Measurements from ENCODE around the gene ITFG1. TPM values are rescaled to one million over a fixed set of nuclear protein-coding genes. Genes with fewer than 3 reads are reported as not detected.

Gene ITFG1
- polyA plus RNA-seq, 2 donors: 9.0 to 16.8 TPM

GRCh38 chr16:47392081-47392480, 68.8 kb downstream of the ITFG1 start:
- Histone ChIP-seq H3K27me3 (ENCODE audit: control insufficient read depth in 1 of 2, insufficient read depth in 2 of 2, low read length in 2 of 2) (no peaks in the 10 kb centered on the region), H3K4me1 (ENCODE audit: control insufficient read depth in 2 of 2, insufficient read depth in 2 of 2, low read length in 1 of 2) (no peaks in the 10 kb centered on the region), H3K27ac (ENCODE audit: low read depth in 2 of 2, low read length in 1 of 2) (no peak overlapping the region), H3K4me3 (ENCODE audit: low read depth in 1 of 2, low read length in 2 of 2) (no peak overlapping the region), H3K36me3 (ENCODE audit: control insufficient read depth in 2 of 2, insufficient read depth in 2 of 2, low read length in 1 of 2) (peaks cover 2 to 9% of the 10 kb centered on the region in 2 donors), H3K9me3 (ENCODE audit: control insufficient read depth in 2 of 2, insufficient read depth in 1 of 2, low read depth in 1 of 2, low read length in 1 of 2) (no peaks in the 10 kb centered on the region)
- WGBS, 2 donors: 64 to 76% methylated on average over 8 of the region's 8 CpGs

GRCh38 chr16:47388705-47389104, 72.2 kb downstream of the ITFG1 start:
- Histone ChIP-seq H3K27me3 (ENCODE audit: control insufficient read depth in 1 of 2, insufficient read depth in 2 of 2, low read length in 2 of 2) (no peaks in the 10 kb centered on the region), H3K36me3 (ENCODE audit: control insufficient read depth in 2 of 2, insufficient read depth in 2 of 2, low read length in 1 of 2) (peaks cover 0 to 3% of the 10 kb centered on the region in 2 donors), H3K9me3 (ENCODE audit: control insufficient read depth in 2 of 2, insufficient read depth in 1 of 2, low read depth in 1 of 2, low read length in 1 of 2) (no peaks in the 10 kb centered on the region), H3K4me3 (ENCODE audit: low read depth in 1 of 2, low read length in 2 of 2) (no peak overlapping the region), H3K27ac (ENCODE audit: low read depth in 2 of 2, low read length in 1 of 2) (no peak overlapping the region), H3K4me1 (ENCODE audit: control insufficient read depth in 2 of 2, insufficient read depth in 2 of 2, low read length in 1 of 2) (no peaks in the 10 kb centered on the region)
- WGBS, 2 donors: 94% methylated on average over 4 of the region's 4 CpGs

GRCh38 chr16:47387026-47387734, 73.7 kb downstream of the ITFG1 start:
- peaks cover 0 to 3% of the 10 kb centered on the region in 2 donors for H3K36me3 ChIP-seq (ENCODE audit: control insufficient read depth in 2 of 2, insufficient read depth in 2 of 2, low read length in 1 of 2)
- no peaks in the 10 kb centered on the region for H3K27me3 ChIP-seq (ENCODE audit: control insufficient read depth in 1 of 2, insufficient read depth in 2 of 2, low read length in 2 of 2)
- 91 to 94% methylated on average over 3 of the region's 3 CpGs for WGBS, 2 donors
- no peak overlapping the region for H3K27ac ChIP-seq (ENCODE audit: low read depth in 2 of 2, low read length in 1 of 2)
- H3K4me3 ChIP-seq (ENCODE audit: low read depth in 1 of 2, low read length in 2 of 2): no peak overlapping the region
- H3K9me3 ChIP-seq (ENCODE audit: control insufficient read depth in 2 of 2, insufficient read depth in 1 of 2, low read depth in 1 of 2, low read length in 1 of 2): no peaks in the 10 kb centered on the region
- H3K4me1 ChIP-seq (ENCODE audit: control insufficient read depth in 2 of 2, insufficient read depth in 2 of 2, low read length in 1 of 2): no peaks in the 10 kb centered on the region

GRCh38 chr16:47386201-47386718, 74.6 kb downstream of the ITFG1 start:
- Histone ChIP-seq H3K27me3 (ENCODE audit: control insufficient read depth in 1 of 2, insufficient read depth in 2 of 2, low read length in 2 of 2) (no peaks in the 10 kb centered on the region), H3K4me1 (ENCODE audit: control insufficient read depth in 2 of 2, insufficient read depth in 2 of 2, low read length in 1 of 2) (no peaks in the 10 kb centered on the region), H3K27ac (ENCODE audit: low read depth in 2 of 2, low read length in 1 of 2) (no peak overlapping the region), H3K4me3 (ENCODE audit: low read depth in 1 of 2, low read length in 2 of 2) (no peak overlapping the region), H3K9me3 (ENCODE audit: control insufficient read depth in 2 of 2, insufficient read depth in 1 of 2, low read depth in 1 of 2, low read length in 1 of 2) (no peaks in the 10 kb centered on the region), H3K36me3 (ENCODE audit: control insufficient read depth in 2 of 2, insufficient read depth in 2 of 2, low read length in 1 of 2) (peaks cover 0 to 3% of the 10 kb centered on the region in 2 donors)
- 95 to 97% methylated on average over 5 of the region's 5 CpGs for WGBS, 2 donors

GRCh38 chr16:47382362-47382761, 78.5 kb downstream of the ITFG1 start:
- no peak overlapping the region for H3K4me3 ChIP-seq (ENCODE audit: low read depth in 1 of 2, low read length in 2 of 2)
- no peaks in the 10 kb centered on the region for H3K27me3 ChIP-seq (ENCODE audit: control insufficient read depth in 1 of 2, insufficient read depth in 2 of 2, low read length in 2 of 2)
- H3K27ac ChIP-seq (ENCODE audit: low read depth in 2 of 2, low read length in 1 of 2): no peak overlapping the region
- H3K36me3 ChIP-seq (ENCODE audit: control insufficient read depth in 2 of 2, insufficient read depth in 2 of 2, low read length in 1 of 2): no peaks in the 10 kb centered on the region
- H3K4me1 ChIP-seq (ENCODE audit: control insufficient read depth in 2 of 2, insufficient read depth in 2 of 2, low read length in 1 of 2): no peaks in the 10 kb centered on the region
- WGBS, 2 donors: 94% methylated on average over 5 of the region's 5 CpGs
- no peaks in the 10 kb centered on the region for H3K9me3 ChIP-seq (ENCODE audit: control insufficient read depth in 2 of 2, insufficient read depth in 1 of 2, low read depth in 1 of 2, low read length in 1 of 2)

GRCh38 chr16:47377154-47377553, 83.7 kb downstream of the ITFG1 start:
- Histone ChIP-seq H3K9me3 (ENCODE audit: control insufficient read depth in 2 of 2, insufficient read depth in 1 of 2, low read depth in 1 of 2, low read length in 1 of 2) (no peaks in the 10 kb centered on the region), H3K27ac (ENCODE audit: low read depth in 2 of 2, low read length in 1 of 2) (no peak overlapping the region), H3K27me3 (ENCODE audit: control insufficient read depth in 1 of 2, insufficient read depth in 2 of 2, low read length in 2 of 2) (no peaks in the 10 kb centered on the region), H3K36me3 (ENCODE audit: control insufficient read depth in 2 of 2, insufficient read depth in 2 of 2, low read length in 1 of 2) (no peaks in the 10 kb centered on the region), H3K4me1 (ENCODE audit: control insufficient read depth in 2 of 2, insufficient read depth in 2 of 2, low read length in 1 of 2) (no peaks in the 10 kb centered on the region), H3K4me3 (ENCODE audit: low read depth in 1 of 2, low read length in 2 of 2) (no peak overlapping the region)
- WGBS, 2 donors: 73 to 74% methylated on average over 3 of the region's 3 CpGs

GRCh38 chr16:47375423-47375822, 85.4 kb downstream of the ITFG1 start:
- 90 to 92% methylated on average over 1 of the region's 1 CpG for WGBS, 2 donors

GRCh38 chr16:47374629-47375028, 86.2 kb downstream of the ITFG1 start:
- WGBS, 2 donors: 92 to 96% methylated on average over 3 of the region's 3 CpGs

More at GRCh38 chr16:47375423-47375822, 85.4 kb downstream of the ITFG1 start:
- Histone ChIP-seq H3K27me3 (ENCODE audit: control insufficient read depth in 1 of 2, insufficient read depth in 2 of 2, low read length in 2 of 2) (no peaks in the 10 kb centered on the region), H3K36me3 (ENCODE audit: control insufficient read depth in 2 of 2, insufficient read depth in 2 of 2, low read length in 1 of 2) (no peaks in the 10 kb centered on the region), H3K4me1 (ENCODE audit: control insufficient read depth in 2 of 2, insufficient read depth in 2 of 2, low read length in 1 of 2) (no peaks in the 10 kb centered on the region), H3K4me3 (ENCODE audit: low read depth in 1 of 2, low read length in 2 of 2) (no peak overlapping the region), H3K9me3 (ENCODE audit: control insufficient read depth in 2 of 2, insufficient read depth in 1 of 2, low read depth in 1 of 2, low read length in 1 of 2) (peaks cover 0 to 2% of the 10 kb centered on the region in 2 donors), H3K27ac (ENCODE audit: low read depth in 2 of 2, low read length in 1 of 2) (no peak overlapping the region)

DNA sequence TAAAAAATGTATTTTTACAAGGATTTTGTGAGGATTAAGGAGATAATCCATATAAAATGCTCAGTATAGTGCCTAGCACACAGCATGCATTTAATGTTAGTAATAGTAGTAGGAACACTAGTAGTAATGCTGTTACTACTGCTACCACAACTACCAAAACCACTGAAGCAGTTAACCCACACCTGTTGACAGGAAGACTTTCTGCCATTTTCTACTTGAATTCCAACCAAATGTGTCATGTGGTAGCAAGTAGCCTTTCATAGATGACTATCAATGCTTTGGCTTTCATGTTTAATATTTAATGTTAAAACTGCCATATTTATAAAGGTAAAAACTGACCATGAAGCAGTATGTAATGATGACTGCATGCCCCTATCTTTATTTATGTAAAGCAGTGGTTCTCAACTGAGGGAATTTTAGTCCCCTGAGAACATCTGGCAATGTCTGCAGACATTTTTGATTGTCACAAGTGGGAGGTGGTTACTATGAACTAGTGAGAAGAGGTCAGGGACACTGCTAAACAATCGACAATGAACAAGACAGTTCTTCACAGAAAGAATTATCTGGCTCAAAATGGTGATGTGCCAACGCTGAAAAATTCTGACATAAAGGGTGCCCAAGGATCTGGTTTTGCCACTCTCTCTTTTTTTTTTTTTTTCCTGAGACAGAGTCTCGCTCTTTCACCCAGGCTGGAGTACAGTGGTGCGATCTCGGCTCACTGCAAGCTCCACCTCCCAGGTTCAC, 89.4 kb downstream of the ITFG1 start:
- 97 to 99% methylated on average over 5 of the region's 5 CpGs for WGBS, 2 donors
- H3K36me3 ChIP-seq (ENCODE audit: control insufficient read depth in 2 of 2, insufficient read depth in 2 of 2, low read length in 1 of 2): no peaks in the 10 kb centered on the region
- no peak overlapping the region for H3K4me3 ChIP-seq (ENCODE audit: low read depth in 1 of 2, low read length in 2 of 2)
- no peak overlapping the region for H3K27ac ChIP-seq (ENCODE audit: low read depth in 2 of 2, low read length in 1 of 2)
- H3K4me1 ChIP-seq (ENCODE audit: control insufficient read depth in 2 of 2, insufficient read depth in 2 of 2, low read length in 1 of 2): no peaks in the 10 kb centered on the region
- no peaks in the 10 kb centered on the region for H3K27me3 ChIP-seq (ENCODE audit: control insufficient read depth in 1 of 2, insufficient read depth in 2 of 2, low read length in 2 of 2)
- peaks cover 0 to 3% of the 10 kb centered on the region in 2 donors for H3K9me3 ChIP-seq (ENCODE audit: control insufficient read depth in 2 of 2, insufficient read depth in 1 of 2, low read depth in 1 of 2, low read length in 1 of 2)

More at GRCh38 chr16:47374629-47375028, 86.2 kb downstream of the ITFG1 start:
- no peaks in the 10 kb centered on the region for H3K4me1 ChIP-seq (ENCODE audit: control insufficient read depth in 2 of 2, insufficient read depth in 2 of 2, low read length in 1 of 2)
- no peaks in the 10 kb centered on the region for H3K36me3 ChIP-seq (ENCODE audit: control insufficient read depth in 2 of 2, insufficient read depth in 2 of 2, low read length in 1 of 2)
- no peaks in the 10 kb centered on the region for H3K27me3 ChIP-seq (ENCODE audit: control insufficient read depth in 1 of 2, insufficient read depth in 2 of 2, low read length in 2 of 2)
- H3K27ac ChIP-seq (ENCODE audit: low read depth in 2 of 2, low read length in 1 of 2): no peak overlapping the region
- peaks cover 0 to 3% of the 10 kb centered on the region in 2 donors for H3K9me3 ChIP-seq (ENCODE audit: control insufficient read depth in 2 of 2, insufficient read depth in 1 of 2, low read depth in 1 of 2, low read length in 1 of 2)
- H3K4me3 ChIP-seq (ENCODE audit: low read depth in 1 of 2, low read length in 2 of 2): no peak overlapping the region

All from esophagus (tissue), 2 donors.